Heart left ventricle (tissue), 16 donors: ENCODE results near the gene TTLL11. TPM values are rescaled to one million over a fixed set of nuclear protein-coding genes. Genes with fewer than 3 reads are reported as not detected.

Source experiments
- ATAC-seq, 4 donors: fragments of 200-7000 bp; cut with Tn5 transposase; one replicate each; pipeline ENCODE4 v1.9.1; 2020 to 2022; ENCODE audit warnings: moderate library complexity in 4 of 4, mild to moderate bottlenecking in 3 of 4, moderate number of reproducible peaks in 1 of 4
- DNase-seq, 5 donors: peaks; one replicate each; pipeline ENCODE4 v3.0.0-alpha.2; 2020
- H3K27ac ChIP-seq, 12 donors: fragments of 200-600 bp; sonication (generic) in 4 of 12; one replicate each; pipeline versions ENCODE4 v1.5.0 to v1.8.0; 2016 to 2022; ENCODE audit warnings: mild to moderate bottlenecking in 2 of 12
- H3K27me3 ChIP-seq, 9 donors: fragments of 200-600 bp; sonication (generic) in 2 of 9; one replicate each; pipeline versions ENCODE4 v1.5.1 to v1.8.0; 2016 to 2022; ENCODE audit warnings: mild to moderate bottlenecking in 3 of 9
- H3K36me3 ChIP-seq, 9 donors: fragments of 200-600 bp; sonication (generic) in 2 of 9; one replicate each; pipeline versions ENCODE4 v1.5.0 to v1.8.0; 2018 to 2022; ENCODE audit warnings: mild to moderate bottlenecking in 2 of 9
- H3K4me1 ChIP-seq, 12 donors: fragments of 200-600 bp; sonication (generic) in 4 of 12; one replicate each; pipeline versions ENCODE4 v1.5.0 to v1.8.0; 2016 to 2022; ENCODE audit warnings: mild to moderate bottlenecking in 3 of 12
- H3K4me3 ChIP-seq, 12 donors: fragments of 200-600 bp; sonication (generic) in 4 of 12; one replicate each; pipeline versions ENCODE4 v1.5.0 to v1.8.0; 2017 to 2022; ENCODE audit warnings: mild to moderate bottlenecking in 9 of 12, moderate library complexity in 4 of 12
- H3K9me3 ChIP-seq, 12 donors: fragments of 200-600 bp; sonication (generic) in 4 of 12; one replicate each; pipeline versions ENCODE4 v1.5.0 to v1.8.0; 2016 to 2022; ENCODE audit warnings: mild to moderate bottlenecking in 1 of 12
- CTCF ChIP-seq, 12 donors: fragments of 200-600 bp; sonication (generic) in 4 of 12; IDR thresholded peaks; one replicate each; pipeline versions ENCODE4 v1.5.0 to v1.8.0; 2018 to 2022; ENCODE audit warnings: antibody characterized with exemption in 12 of 12, mild to moderate bottlenecking in 5 of 12
- POLR2A ChIP-seq, 2 donors: fragments of 450-650 bp; IDR thresholded peaks; one replicate each; pipeline ENCODE4 v1.6.1; 2017; ENCODE audit warnings: antibody characterized with exemption in 2 of 2, mild to moderate bottlenecking in 2 of 2, moderate library complexity in 2 of 2
- WGBS, 4 donors: extraction: QIAGEN DNeasy Blood & Tissue Kit in 2 of 4; methylation state at CpG; one replicate each; pipeline versions ENCODE4 v1.1.5 to v1.1.7; 2013 to 2018; 5-methylcytosine and 5-hydroxymethylcytosine counted together
- intact Hi-C, 10 donors: fragments of 100-400 bp; cut with DNase I; formaldehyde crosslinking; loops; one replicate each; pipeline versions ENCODE4 v1.11.1 to v1.14.2; 2022
- polyA plus RNA-seq, 2 donors: library from polyadenylated mRNA; stranded (reverse); fragments of 200-250 nt; gene quantifications; one replicate each; pipeline ENCODE4 v1.2.3, GENCODE V29; 2013
- total RNA-seq, 9 donors: library from RNA; depleted of rRNA in 2 of 9; stranded (reverse); fragments of >200 nt in 2 of 9; fragmentation: NEBNext Ultra II Directional in 3 of 9; extraction: Animal tissue kit (Norgen Biotek cat#: 25700) in 3 of 9; gene quantifications; one replicate each; pipeline versions ENCODE4 v1.1.0 to v1.2.4, GENCODE V29; 2016 to 2023
- donor health status: ischemic (EF 13 %, LVEDD 7.1; RV severe dilation, severe dysfunction).
- donor health status: healthy with polysubstance abuse.
- donor health status: DM: no; HTN: yes; CAD: no.
- donor health status: DM: no; HTN: no; CAD: no.
- donor health status: ischemic (EF 25% LVEDD 6.9; RV normal size, moderate dysfunction).
- donor health status: ischemic (EF 25% LVEDD 5.7; RV mildly dilated, moderate dysfunction).
- donor health status: healthy.
- donor health status: DM: yes; HTN: yes; CAD: no.
- donor health status: ischemic (EF 35%, LVEDD 5.7; RV mildly dilated, moderate dysfunction).
- donor health status: nonischemic (EF 11% LVEDD 7.7; RV severe dilation, severe dysfunction).
- donor health status: DM: yes; HTN: yes; CAD: no.
- donor health status: PGD.
- donor health status: ischemic (EF 29% LVEDD 5.4; RV normal size, mild dysfunction).
- donor health status: nonischemic (EF 23%, LVEDD 6.1; RV moderate dilation, normal function).

TTLL11 gene
- total and polyA plus RNA-seq, 11 donors, result 2.7 to 10.9 (median 7.9) TPM

GRCh38 chr9:122126331-122127261 lies 33.5 kb upstream of the TTLL11 start:
- peaks cover 6 to 51% (median 25%) of the 10 kb centered on the region in 12 donors for H3K4me1 ChIP-seq
- intact Hi-C loops, result loop anchor here in 8 of 10 donors (5.0 to 10.0 kb wide), 8 partner anchors 96 to 688 kb away; partner anchors contain the start of genes LHX6 (in 1 of the 8), MRRF (in 1 of the 8), OR1K1 (in 1 of the 8) and RBM18 (in 1 of the 8)
- DNase-seq, result no peak
- no peaks in the 10 kb centered on the region for H3K9me3 ChIP-seq
- peaks cover 0 to 26% (median 0%) of the 10 kb centered on the region in 9 donors for H3K27me3 ChIP-seq
- no peaks in the 10 kb centered on the region for H3K36me3 ChIP-seq
- ATAC-seq, result no peak
- H3K27ac ChIP-seq, result peak overlapping the region in 1 of 12 donors; percentile 18
- 25 to 46% (median 33%) methylated on average over 45 to 64 of the region's 64 CpGs for WGBS, 4 donors
- TF ChIP-seq CTCF (IDR thresholded peaks at IDR 0.05) (peak in 1 of 12 donors; percentile 20), POLR2A (IDR thresholded peaks at IDR 0.05) (no peak)
- H3K4me3 ChIP-seq, result peak overlapping the region in 11 of 12 donors; percentile 1 to 49 (median 38)

GRCh38 chr9:122125509-122126330 lies 32.6 kb upstream of the TTLL11 start:
- 33 to 42% (median 39%) methylated on average over 14 to 21 of the region's 21 CpGs for WGBS, 4 donors
- intact Hi-C loops, result loop anchor here (1.0 to 10.0 kb wide), 13 partner anchors 27 to 689 kb away; partner anchors contain the start of genes LHX6 (in 1 of the 10), MRRF (in 1 of the 10), OR1K1 (in 1 of the 10) and RBM18 (in 1 of the 10)
- H3K27me3 ChIP-seq, result peaks cover 0 to 26% (median 0%) of the 10 kb centered on the region in 9 donors
- H3K4me3 ChIP-seq, result peak overlapping the region in 6 of 12 donors; percentile 31 to 49 (median 44)
- ATAC-seq (peak; percentile 2 to 27 (median 10)), DNase-seq (no peak)
- peak overlapping the region in 1 of 12 donors; percentile 18 for H3K27ac ChIP-seq
- H3K36me3 ChIP-seq, result no peaks in the 10 kb centered on the region
- peaks cover 6 to 43% (median 22%) of the 10 kb centered on the region in 12 donors for H3K4me1 ChIP-seq
- H3K9me3 ChIP-seq, result no peaks in the 10 kb centered on the region
- TF ChIP-seq CTCF (IDR thresholded peaks at IDR 0.05) (peak in 1 of 12 donors; percentile 5), POLR2A (IDR thresholded peaks at IDR 0.05) (no peak)

GRCh38 chr9:122125158-122125508 lies 32.0 kb upstream of the TTLL11 start:
- Histone ChIP-seq H3K4me3 (no peak overlapping the region), H3K27ac (no peak overlapping the region), H3K9me3 (no peaks in the 10 kb centered on the region), H3K36me3 (no peaks in the 10 kb centered on the region), H3K4me1 (peaks cover 6 to 40% (median 22%) of the 10 kb centered on the region in 12 donors), H3K27me3 (peaks cover 0 to 26% (median 0%) of the 10 kb centered on the region in 9 donors)
- intact Hi-C loops, result loop anchor here (1.0 to 10.0 kb wide), 13 partner anchors 26 to 690 kb away; partner anchors contain the start of genes LHX6 (in 1 of the 10), MRRF (in 1 of the 10), OR1K1 (in 1 of the 10) and RBM18 (in 1 of the 10)
- no peak for TF ChIP-seq POLR2A (IDR thresholded peaks at IDR 0.05)
- peak in 11 of 12 donors; percentile 93 to 99 (median 94) for TF ChIP-seq CTCF (IDR thresholded peaks at IDR 0.05)
- WGBS, 4 donors, result 0 to 3% (median 0%) methylated on average over 2 to 8 of the region's 8 CpGs
- peak; percentile 77 to 87 (median 82) for ATAC-seq
- DNase-seq, result peak; percentile 79 to 88 (median 80)
